Activated B cell treated with CpG ODN at 0.5 μM for 24 hours (primary cell): Measurements from ENCODE around the gene SYNJ2. TPM values are rescaled to one million over a fixed set of nuclear protein-coding genes. Genes with fewer than 3 reads are reported as not detected.

Experiments
- ATAC-seq: fragments of 200-7000 bp; cut with Tn5 transposase; one replicate; pipeline ENCODE4 v1.10.0; 2021; ENCODE audit warnings: low read depth, mild to moderate bottlenecking, moderate library complexity
- CTCF ChIA-PET: fragments of 350-600 bp; sonication (Branson Sonifier 250); formaldehyde crosslinking; loops from one replicate; lab custom pipeline; 2021; ENCODE audit warnings: antibody characterized with exemption; lab: Charles Lee
- POLR2A ChIA-PET: fragments of 350-600 bp; sonication (Branson Sonifier 250); formaldehyde crosslinking; loops from one replicate; lab custom pipeline; 2021; ENCODE audit warnings: antibody characterized with exemption; lab: Charles Lee
- DNase-seq: peaks from one replicate; pipeline ENCODE4 v3.0.0; 2022
- H3K27ac Mint-ChIP-seq: one replicate; pipeline ENCODE4 v1.8.0; 2020; ENCODE audit warnings: mixed read lengths
- H3K27me3 Mint-ChIP-seq: one replicate; pipeline ENCODE4 v1.8.0; 2021; ENCODE audit warnings: mixed read lengths
- H3K36me3 Mint-ChIP-seq: one replicate; pipeline ENCODE4 v1.8.0; 2021; ENCODE audit warnings: low read depth, mixed read lengths
- H3K4me1 Mint-ChIP-seq: one replicate; pipeline ENCODE4 v1.8.0; 2021; ENCODE audit warnings: mixed read lengths
- H3K4me3 Mint-ChIP-seq: one replicate; pipeline ENCODE4 v1.8.0; 2020; ENCODE audit warnings: mild to moderate bottlenecking, mixed read lengths
- H3K9me3 Mint-ChIP-seq: one replicate; pipeline ENCODE4 v1.8.0; 2020; ENCODE audit warnings: mixed read lengths
- CTCF ChIP-seq: fragments of 200-600 bp; IDR thresholded peaks from one replicate; pipeline ENCODE4 v1.8.0; 2022; ENCODE audit warnings: antibody characterized with exemption, mild to moderate bottlenecking
- intact Hi-C: fragments of 100-400 bp; cut with micrococcal nuclease; formaldehyde crosslinking; loops from one replicate; pipeline ENCODE4 v1.15.1; 2024
- total RNA-seq: library from RNA; stranded (reverse); gene quantifications from 2 replicates; pipeline ENCODE4 v1.2.3, GENCODE V29; 2022

SYNJ2 gene
- total RNA-seq, 1 donor from 2014 or later: 25.0 TPM

- DNase-seq: no peak
- H3K36me3 Mint-ChIP-seq: peaks cover 88% of the 10 kb centered on the region
- TF ChIP-seq CTCF: no peak
- H3K4me1 Mint-ChIP-seq: peaks cover 5% of the 10 kb centered on the region
- CTCF ChIA-PET: interaction anchor here (0.9 to 1.1 kb wide), 2 partner anchors 12 to 13 kb away, joined by 4 read pairs; no protein-coding TSS in a partner anchor
- no peaks in the 10 kb centered on the region for H3K27me3 Mint-ChIP-seq
- no peak overlapping the region for H3K4me3 Mint-ChIP-seq
- no peaks in the 10 kb centered on the region for H3K9me3 Mint-ChIP-seq
- ATAC-seq: no peak
- no peak overlapping the region for H3K27ac Mint-ChIP-seq
- intact Hi-C loops: no loop called here
- POLR2A ChIA-PET: interaction anchor here (0.6 to 0.9 kb wide), 2 partner anchors 59 to 123 kb away, joined by 3 to 4 read pairs; no protein-coding TSS in a partner anchor
Measured at GRCh38 chr6:158085261-158086053, 103.8 kb downstream of the SYNJ2 start.

GRCh38 chr6:158086054-158086503 lies 104.4 kb downstream of the SYNJ2 start:
- Mint-ChIP-seq H3K4me1 (peaks cover 5% of the 10 kb centered on the region), H3K27me3 (no peaks in the 10 kb centered on the region), H3K36me3 (peaks cover 82% of the 10 kb centered on the region), H3K9me3 (no peaks in the 10 kb centered on the region), H3K27ac (no peak overlapping the region), H3K4me3 (no peak overlapping the region)
- POLR2A ChIA-PET: interaction anchor here (0.6 to 0.9 kb wide), 2 partner anchors 60 to 122 kb away, joined by 3 to 4 read pairs; no protein-coding TSS in a partner anchor
- CTCF ChIA-PET: no interaction called here
- TF ChIP-seq CTCF: no peak
- intact Hi-C loops: no loop called here
- ATAC-seq (no peak), DNase-seq (no peak)

GRCh38 chr6:158086504-158087223 lies 105.0 kb downstream of the SYNJ2 start:
- Mint-ChIP-seq H3K4me3 (no peak overlapping the region), H3K27ac (no peak overlapping the region), H3K9me3 (no peaks in the 10 kb centered on the region), H3K27me3 (no peaks in the 10 kb centered on the region), H3K4me1 (peaks cover 5% of the 10 kb centered on the region), H3K36me3 (peaks cover 80% of the 10 kb centered on the region)
- POLR2A ChIA-PET: interaction anchor here (0.9 kb wide), 1 partner anchor 60 kb away, joined by 3 read pairs; no protein-coding TSS in a partner anchor
- DNase-seq (no peak), ATAC-seq (peak; percentile 40)
- no peak for TF ChIP-seq CTCF
- CTCF ChIA-PET: no interaction called here
- intact Hi-C loops: no loop called here

- H3K4me1 Mint-ChIP-seq: peaks cover 5% of the 10 kb centered on the region
- ATAC-seq (no peak), DNase-seq (no peak)
- ChIA-PET CTCF (no interaction called here), POLR2A (no interaction called here)
- no peaks in the 10 kb centered on the region for H3K9me3 Mint-ChIP-seq
- H3K36me3 Mint-ChIP-seq: peaks cover 83% of the 10 kb centered on the region
- intact Hi-C loops: no loop called here
- H3K27me3 Mint-ChIP-seq: no peaks in the 10 kb centered on the region
- no peak overlapping the region for H3K4me3 Mint-ChIP-seq
- no peak overlapping the region for H3K27ac Mint-ChIP-seq
- TF ChIP-seq CTCF: no peak
Measured at GRCh38 chr6:158087224-158087867, 105.7 kb downstream of the SYNJ2 start.
